Measurements from ENCODE around the gene CAMKK2.

GRCh38 chr12:121236776-121237175 lies 59.7 kb downstream of the CAMKK2 start:
- TF ChIP-seq CTCF (IDR thresholded peaks at IDR 0.05) = no peak
- TF ChIP-seq EP300 (IDR thresholded peaks at IDR 0.05) = no peak
- TF ChIP-seq POLR2AphosphoS5 (IDR thresholded peaks at IDR 0.05) = no peak
- no peak for TF ChIP-seq POLR2A (IDR thresholded peaks at IDR 0.05)

All from suprapubic skin (tissue), 4 donors.